ENCODE data around the gene HSD17B1.

The HSD17B1 gene

DNA sequence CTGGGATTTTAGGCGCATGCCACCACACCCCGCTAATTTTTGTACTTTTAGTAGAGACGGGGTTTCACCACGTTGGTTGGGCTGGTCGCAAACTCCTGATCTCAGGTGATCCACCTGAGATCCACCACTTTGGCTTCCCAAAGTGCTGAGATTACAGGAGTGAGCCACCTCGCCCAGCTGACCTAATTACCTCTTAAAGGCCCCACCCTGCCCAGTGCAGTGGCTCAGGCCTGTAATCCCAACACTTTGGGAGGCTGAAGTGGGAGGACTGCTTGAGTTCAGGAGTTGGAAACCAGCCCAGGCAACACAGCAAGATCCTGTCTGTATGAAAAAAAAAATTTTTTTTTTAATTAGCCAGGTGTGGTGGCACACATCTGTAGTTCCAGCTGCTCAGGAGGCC is 6.4 kb downstream of the HSD17B1 start:
- Histone ChIP-seq H3K4me2 (ENCODE audit: low read length) (no peak overlapping the region), H3F3A (ENCODE audit: control insufficient read depth, insufficient read depth) (no peaks in the 10 kb centered on the region), H3K9me3 (ENCODE audit: control insufficient read depth, insufficient read depth, low read length) (no peaks in the 10 kb centered on the region), H3K27ac (ENCODE audit: low read depth, low read length) (no peak overlapping the region), H3K36me3 (ENCODE audit: control insufficient read depth, low read length) (peaks cover 22% of the 10 kb centered on the region), H3K4me3 (ENCODE audit: low read length) (no peak overlapping the region), H3K27me3 (ENCODE audit: control insufficient read depth, low read length) (no peaks in the 10 kb centered on the region), H3K4me1 (ENCODE audit: control insufficient read depth, low read length) (peaks cover 35% of the 10 kb centered on the region), H3K9me2 (replicated peaks; ENCODE audit: control insufficient read depth, low read length) (no peaks in the 10 kb centered on the region), H4K20me1 (ENCODE audit: control insufficient read depth, insufficient read depth, low read depth, low read length) (no peaks in the 10 kb centered on the region), H3K79me2 (ENCODE audit: control insufficient read depth, low read length) (peaks cover 37% of the 10 kb centered on the region)
- TF ChIP-seq, protein P1, sequence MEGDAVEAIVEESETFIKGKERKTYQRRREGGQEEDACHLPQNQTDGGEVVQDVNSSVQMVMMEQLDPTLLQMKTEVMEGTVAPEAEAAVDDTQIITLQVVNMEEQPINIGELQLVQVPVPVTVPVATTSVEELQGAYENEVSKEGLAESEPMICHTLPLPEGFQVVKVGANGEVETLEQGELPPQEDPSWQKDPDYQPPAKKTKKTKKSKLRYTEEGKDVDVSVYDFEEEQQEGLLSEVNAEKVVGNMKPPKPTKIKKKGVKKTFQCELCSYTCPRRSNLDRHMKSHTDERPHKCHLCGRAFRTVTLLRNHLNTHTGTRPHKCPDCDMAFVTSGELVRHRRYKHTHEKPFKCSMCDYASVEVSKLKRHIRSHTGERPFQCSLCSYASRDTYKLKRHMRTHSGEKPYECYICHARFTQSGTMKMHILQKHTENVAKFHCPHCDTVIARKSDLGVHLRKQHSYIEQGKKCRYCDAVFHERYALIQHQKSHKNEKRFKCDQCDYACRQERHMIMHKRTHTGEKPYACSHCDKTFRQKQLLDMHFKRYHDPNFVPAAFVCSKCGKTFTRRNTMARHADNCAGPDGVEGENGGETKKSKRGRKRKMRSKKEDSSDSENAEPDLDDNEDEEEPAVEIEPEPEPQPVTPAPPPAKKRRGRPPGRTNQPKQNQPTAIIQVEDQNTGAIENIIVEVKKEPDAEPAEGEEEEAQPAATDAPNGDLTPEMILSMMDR (IDR thresholded peaks at IDR 0.05; ENCODE audit: low read depth, low read length, poor library complexity, severe bottlenecking) = no peak
- no peak for TF ChIP-seq EZH2phosphoT487 (IDR thresholded peaks at IDR 0.05; ENCODE audit: borderline replicate concordance, low read length)

DNA sequence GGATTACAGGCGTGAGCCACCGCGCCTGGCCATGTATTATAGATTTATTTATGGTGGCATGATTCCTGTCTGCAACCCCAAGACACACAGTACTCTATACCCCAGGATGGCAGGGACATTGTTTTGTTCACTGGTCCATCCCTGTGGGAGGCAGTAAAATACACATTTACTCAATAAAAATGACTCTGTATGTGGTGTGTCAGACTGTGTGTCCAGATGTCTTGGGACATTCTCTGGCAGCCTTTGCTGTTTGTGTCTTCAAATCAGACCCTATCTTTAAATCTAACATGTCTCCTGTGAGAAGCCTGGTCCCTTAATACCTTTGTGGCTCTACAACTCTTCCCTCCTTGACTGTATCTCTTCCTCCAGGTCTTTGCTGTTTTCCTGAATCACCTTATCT is 7.5 kb downstream of the HSD17B1 start:
- H3K36me3 ChIP-seq (ENCODE audit: control insufficient read depth, low read length) = peaks cover 31% of the 10 kb centered on the region

GRCh38 chr17:42561897-42562387 is 9.2 kb downstream of the HSD17B1 start, which contains the start of gene COASY:
Gene COASY, plus strand, starts transcription at chr17:42562148. Its CDS starts 475 bp downstream, at chr17:42562623.
- H3K4me1 ChIP-seq (ENCODE audit: control insufficient read depth, low read length) = peaks cover 27% of the 10 kb centered on the region
- H3K27ac ChIP-seq (ENCODE audit: low read depth, low read length) = peak within 1 kb of the TSS; percentile 58
- H4K20me1 ChIP-seq (ENCODE audit: control insufficient read depth, insufficient read depth, low read depth, low read length) = no peaks in the 10 kb centered on the region
- H3K36me3 ChIP-seq (ENCODE audit: control insufficient read depth, low read length) = peaks cover 46% of the 10 kb centered on the region
- peak within 1 kb of the TSS; percentile 73 for H3K4me2 ChIP-seq (ENCODE audit: low read length)
- H3K79me2 ChIP-seq (ENCODE audit: control insufficient read depth, low read length) = peaks cover 38% of the 10 kb centered on the region
- H3K27me3 ChIP-seq (ENCODE audit: control insufficient read depth, low read length) = no peaks in the 10 kb centered on the region
- no peaks in the 10 kb centered on the region for H3K9me3 ChIP-seq (ENCODE audit: control insufficient read depth, insufficient read depth, low read length)
- peak within 1 kb of the TSS; percentile 88 for H3K4me3 ChIP-seq (ENCODE audit: low read length)
- H3K9me2 ChIP-seq (replicated peaks; ENCODE audit: control insufficient read depth, low read length) = no peaks in the 10 kb centered on the region
- H3F3A ChIP-seq (ENCODE audit: control insufficient read depth, insufficient read depth) = peaks cover 4% of the 10 kb centered on the region; the same call in 1 of the 2 replicates
- TF ChIP-seq EZH2phosphoT487 (IDR thresholded peaks at IDR 0.05; ENCODE audit: borderline replicate concordance, low read length) = no peak
- TF ChIP-seq, protein P1 (IDR thresholded peaks at IDR 0.05; ENCODE audit: low read depth, low read length, poor library complexity, severe bottlenecking) = no peak

More for the DNA sequence above, 7.5 kb downstream of the HSD17B1 start:
- H3K4me3 ChIP-seq (ENCODE audit: low read length) = no peak overlapping the region
- no peaks in the 10 kb centered on the region for H4K20me1 ChIP-seq (ENCODE audit: control insufficient read depth, insufficient read depth, low read depth, low read length)
- no peaks in the 10 kb centered on the region for H3K9me3 ChIP-seq (ENCODE audit: control insufficient read depth, insufficient read depth, low read length)
- H3F3A ChIP-seq (ENCODE audit: control insufficient read depth, insufficient read depth) = no peaks in the 10 kb centered on the region
- H3K4me1 ChIP-seq (ENCODE audit: control insufficient read depth, low read length) = peaks cover 29% of the 10 kb centered on the region
- TF ChIP-seq EZH2phosphoT487 (IDR thresholded peaks at IDR 0.05; ENCODE audit: borderline replicate concordance, low read length) = no peak
- TF ChIP-seq, protein P1 (IDR thresholded peaks at IDR 0.05; ENCODE audit: low read depth, low read length, poor library complexity, severe bottlenecking) = no peak
- H3K4me2 ChIP-seq (ENCODE audit: low read length) = no peak overlapping the region
- H3K27ac ChIP-seq (ENCODE audit: low read depth, low read length) = no peak overlapping the region
- H3K79me2 ChIP-seq (ENCODE audit: control insufficient read depth, low read length) = peaks cover 33% of the 10 kb centered on the region
- H3K27me3 ChIP-seq (ENCODE audit: control insufficient read depth, low read length) = no peaks in the 10 kb centered on the region
- no peaks in the 10 kb centered on the region for H3K9me2 ChIP-seq (replicated peaks; ENCODE audit: control insufficient read depth, low read length)

All from DOHH2 (cell line).